ENCODE data around the gene SLC37A4. TPM values are rescaled to one million over a fixed set of nuclear protein-coding genes. Genes with fewer than 3 reads are reported as not detected.

Gene SLC37A4
- total RNA-seq, 1 experiment from 2014 or later, result 49.3 TPM

DNA sequence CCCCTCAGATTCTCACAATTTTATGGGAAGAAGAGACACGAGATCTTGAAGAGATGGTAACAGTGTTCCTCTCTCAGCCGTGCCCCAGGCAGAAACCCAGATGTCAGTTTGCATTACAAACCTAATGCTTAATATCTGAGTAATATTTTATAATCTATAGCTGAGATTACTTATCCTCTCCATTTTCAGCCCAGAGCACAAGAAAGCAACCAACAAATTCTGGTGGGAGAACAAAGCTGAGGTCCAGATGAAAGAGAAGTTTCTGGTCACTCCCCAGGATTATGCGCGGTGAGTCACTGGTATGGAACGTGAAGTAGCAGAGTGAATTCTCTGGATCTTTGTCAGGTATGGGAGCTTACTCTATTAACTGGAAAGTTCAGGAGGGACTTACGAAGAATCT, 31.9 kb downstream of the SLC37A4 start:
- CTCF ChIA-PET, result no interaction called here
- no peak for TF ChIP-seq EZH2 (IDR thresholded peaks at IDR 0.05; ENCODE audit: borderline replicate concordance, low read depth, low read length, poor library complexity, severe bottlenecking)
- no peak for TF ChIP-seq CTCF (conservative IDR thresholded peaks at IDR 0.05; ENCODE audit: low read depth, low read length)
- H3K36me3 ChIP-seq (ENCODE audit: insufficient read depth, low read length, poor library complexity, severe bottlenecking), result peaks cover 32% of the 10 kb centered on the region
- intact Hi-C loops (cut with micrococcal nuclease; ENCODE audit: unreplicated experiment), result no loop called here
- peak overlapping the region; percentile 67 for H3K27ac ChIP-seq (ENCODE audit: low read depth, low read length, poor library complexity, severe bottlenecking)
- POLR2A ChIA-PET (ENCODE audit: low non-redundant PET), result interaction anchor here (0.6 to 0.8 kb wide), 2 partner anchors 42 to 324 kb away, joined by 5 to 25 read pairs; no protein-coding TSS in a partner anchor
- H3K9me3 ChIP-seq (ENCODE audit: low read depth, low read length, poor library complexity, severe bottlenecking), result no peaks in the 10 kb centered on the region
- DNase-seq (ENCODE audit: low spot score), result peak; percentile 40
- H3K4me1 ChIP-seq (ENCODE audit: insufficient read depth, low read length, poor library complexity, severe bottlenecking), result peaks cover 14% of the 10 kb centered on the region
- H3K4me3 ChIP-seq (ENCODE audit: low read depth, low read length, poor library complexity, severe bottlenecking), result peak overlapping the region; percentile 79
- H3K27me3 ChIP-seq (replicated peaks; ENCODE audit: insufficient read depth, low read depth, low read length, poor library complexity), result no peaks in the 10 kb centered on the region
- TSS peak; percentile 45 for BruUV-seq (replicated peaks)

- intact Hi-C loops (cut with micrococcal nuclease; ENCODE audit: unreplicated experiment), result no loop called here
- Histone ChIP-seq H3K27ac (ENCODE audit: low read depth, low read length, poor library complexity, severe bottlenecking) (peak overlapping the region; percentile 67), H3K4me3 (ENCODE audit: low read depth, low read length, poor library complexity, severe bottlenecking) (peak overlapping the region; percentile 79), H3K9me3 (ENCODE audit: low read depth, low read length, poor library complexity, severe bottlenecking) (no peaks in the 10 kb centered on the region), H3K36me3 (ENCODE audit: insufficient read depth, low read length, poor library complexity, severe bottlenecking) (peaks cover 32% of the 10 kb centered on the region), H3K27me3 (replicated peaks; ENCODE audit: insufficient read depth, low read depth, low read length, poor library complexity) (no peaks in the 10 kb centered on the region), H3K4me1 (ENCODE audit: insufficient read depth, low read length, poor library complexity, severe bottlenecking) (peaks cover 14% of the 10 kb centered on the region)
- POLR2A ChIA-PET (ENCODE audit: low non-redundant PET), result interaction anchor here (0.8 kb wide), 1 partner anchor 323 kb away, joined by 5 read pairs; no protein-coding TSS in a partner anchor
- no TSS peak for BruUV-seq (replicated peaks)
- TF ChIP-seq CTCF (conservative IDR thresholded peaks at IDR 0.05; ENCODE audit: low read depth, low read length), result no peak
- no peak for TF ChIP-seq EZH2 (IDR thresholded peaks at IDR 0.05; ENCODE audit: borderline replicate concordance, low read depth, low read length, poor library complexity, severe bottlenecking)
- DNase-seq (ENCODE audit: low spot score), result no peak
- CTCF ChIA-PET, result no interaction called here
Measured at GRCh38 chr11:118998388-118998717, 32.3 kb downstream of the SLC37A4 start.

DNA sequence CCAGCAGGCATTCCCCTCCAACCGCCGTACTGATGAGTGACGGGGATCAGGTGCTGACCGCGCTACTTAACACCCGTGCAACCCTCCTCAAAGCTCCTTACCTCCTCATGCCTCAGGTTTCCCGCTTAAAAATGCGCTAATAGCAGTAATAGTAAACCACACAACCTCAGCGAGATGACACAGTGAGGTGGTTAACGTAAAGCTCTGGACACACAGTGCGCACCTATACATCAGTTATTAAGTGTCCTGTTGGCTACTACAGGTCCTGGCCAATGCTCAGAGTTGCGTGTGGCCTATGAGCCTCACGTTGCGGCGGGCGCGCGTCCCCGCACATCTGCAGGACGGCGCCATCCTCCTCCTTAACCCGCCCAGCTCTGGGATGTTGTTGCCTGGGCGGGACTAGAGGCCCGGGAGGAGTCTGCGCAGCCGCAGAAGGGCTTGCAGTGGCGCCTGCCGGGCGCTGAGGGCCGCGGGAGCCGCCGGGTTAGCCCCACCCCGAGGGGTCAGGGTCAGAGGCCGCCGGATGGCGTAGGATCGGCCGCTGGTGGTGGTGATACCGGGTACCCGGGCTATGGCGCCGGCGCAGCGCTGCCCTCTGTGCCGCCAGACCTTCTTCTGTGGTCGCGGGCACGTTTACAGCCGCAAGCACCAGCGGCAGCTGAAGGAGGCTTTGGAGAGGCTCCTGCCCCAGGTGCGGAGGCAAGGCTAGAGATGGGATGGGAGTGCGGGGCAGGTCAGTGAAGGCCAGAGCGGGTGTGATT, 32.9 kb downstream of the SLC37A4 start, which contains the start of gene CENATAC:
CENATAC (plus strand) TSS at position 512 of the 761 bp plus-strand sequence; CDS start at position 572, 60 bp downstream.
- ChIA-PET CTCF (interaction anchor here (0.6 kb wide), 1 partner anchor 389 kb away, joined by 5 read pairs; no protein-coding TSS in a partner anchor), POLR2A (ENCODE audit: low non-redundant PET) (no interaction called here)
- TF ChIP-seq CTCF (conservative IDR thresholded peaks at IDR 0.05; ENCODE audit: low read depth, low read length) (0 out of 2 replicates have a peak, but pooled peaks have one; percentile 16), EZH2 (IDR thresholded peaks at IDR 0.05; ENCODE audit: borderline replicate concordance, low read depth, low read length, poor library complexity, severe bottlenecking) (no peak)
- peak within 1 kb of the TSS; percentile 67 for H3K27ac ChIP-seq (ENCODE audit: low read depth, low read length, poor library complexity, severe bottlenecking)
- no peaks in the 10 kb centered on the region for H3K9me3 ChIP-seq (ENCODE audit: low read depth, low read length, poor library complexity, severe bottlenecking)
- intact Hi-C loops (cut with micrococcal nuclease; ENCODE audit: unreplicated experiment), result no loop called here
- no peaks in the 10 kb centered on the region for H3K27me3 ChIP-seq (replicated peaks; ENCODE audit: insufficient read depth, low read depth, low read length, poor library complexity)
- H3K4me1 ChIP-seq (ENCODE audit: insufficient read depth, low read length, poor library complexity, severe bottlenecking), result peaks cover 14% of the 10 kb centered on the region
- peak within 1 kb of the TSS; percentile 79 for H3K4me3 ChIP-seq (ENCODE audit: low read depth, low read length, poor library complexity, severe bottlenecking)
- DNase-seq (ENCODE audit: low spot score), result peak; percentile 96
- H3K36me3 ChIP-seq (ENCODE audit: insufficient read depth, low read length, poor library complexity, severe bottlenecking), result peaks cover 30% of the 10 kb centered on the region
- no TSS peak for BruUV-seq (replicated peaks)
